Activated effector memory CD4-positive, alpha-beta T cell treated with Interleukin-2 at 50 U/mL for 16 hours (primary cell): ENCODE measurements around the gene ZFAND6.
A peak's percentile ranks its signal among the peaks of the same experiment; 100 is the strongest.
"Not testable (repeated sequence)": the region's sequence is repeated elsewhere in the genome, so short reads cannot be mapped to it uniquely, and the experiment has no call there.

ENCODE experiments used
- DNase-seq: peaks from one replicate; pipeline ENCODE4 v3.0.0-alpha.2; 2020

Gene ZFAND6

GRCh38 chr15:80152180-80152895 is 92.9 kb downstream of the ZFAND6 start:
- peak; percentile 87 for DNase-seq

- DNase-seq, result peak; percentile 21
These were observed 93.7 kb downstream of the ZFAND6 start, which contains the start of gene FAH for GRCh38 chr15:80152896-80153876. Gene FAH (plus strand): TSS chr15:80152999. CDS start chr15:80153055, 56 bp downstream.

- no peak for DNase-seq
These were observed 94.4 kb downstream of the ZFAND6 start for GRCh38 chr15:80153900-80154299.

- no peak for DNase-seq
These were observed 94.9 kb downstream of the ZFAND6 start for GRCh38 chr15:80154336-80154735.

- DNase-seq, result no peak
These were observed 95.5 kb downstream of the ZFAND6 start for GRCh38 chr15:80155001-80155377.

- DNase-seq, result not testable (repeated sequence)
These were observed 96.1 kb downstream of the ZFAND6 start for GRCh38 chr15:80155378-80156175.

GRCh38 chr15:80156176-80156720 is 96.8 kb downstream of the ZFAND6 start:
- DNase-seq, result no peak

GRCh38 chr15:80157215-80157614 is 97.7 kb downstream of the ZFAND6 start:
- no peak for DNase-seq

- DNase-seq, result no peak
These were observed 99.8 kb downstream of the ZFAND6 start for GRCh38 chr15:80159301-80159700.

GRCh38 chr15:80159811-80160569 is 100.5 kb downstream of the ZFAND6 start:
- DNase-seq, result no peak

GRCh38 chr15:80160570-80161156 is 101.2 kb downstream of the ZFAND6 start:
- DNase-seq, result peak; percentile 16

GRCh38 chr15:80161468-80162016 is 102.1 kb downstream of the ZFAND6 start:
- DNase-seq, result no peak

- DNase-seq, result no peak
These were observed 102.6 kb downstream of the ZFAND6 start for GRCh38 chr15:80162059-80162554.

GRCh38 chr15:80163217-80163616 is 103.7 kb downstream of the ZFAND6 start:
- DNase-seq, result no peak

- no peak for DNase-seq
These were observed 104.4 kb downstream of the ZFAND6 start for GRCh38 chr15:80163897-80164296.

GRCh38 chr15:80167936-80168335 is 108.5 kb downstream of the ZFAND6 start:
- DNase-seq, result no peak

GRCh38 chr15:80168421-80168820 is 108.9 kb downstream of the ZFAND6 start:
- no peak for DNase-seq

GRCh38 chr15:80169768-80170357 is 110.4 kb downstream of the ZFAND6 start:
- no peak for DNase-seq

- DNase-seq, result no peak
These were observed 111.1 kb downstream of the ZFAND6 start for GRCh38 chr15:80170596-80170995.

- DNase-seq, result no peak
These were observed 112.3 kb downstream of the ZFAND6 start for GRCh38 chr15:80171787-80172186.

- DNase-seq, result no peak
These were observed 112.9 kb downstream of the ZFAND6 start for GRCh38 chr15:80172401-80172800.
